GM19468 (cell line): Measurements from ENCODE around the gene DEAF1.
"Not testable (repeated sequence)": the region's sequence is repeated elsewhere in the genome, so short reads cannot be mapped to it uniquely, and the experiment has no call there.

Source experiments
- ATAC-seq: cut with Tn5 transposase; IDR thresholded peaks from one replicate; pipeline ENCODE4 v1.9.1; 2021; ENCODE audit warnings: mild to moderate bottlenecking, moderate library complexity, moderate number of reproducible peaks; ENCODE audit not compliant: unreplicated experiment; ENCODE audit errors: extremely low read depth

DEAF1 gene

GRCh38 chr11:702462-703461 is 7.7 kb upstream of the DEAF1 start:
- no peak for ATAC-seq

- ATAC-seq: no peak
Measured at GRCh38 chr11:701741-702461, 6.9 kb upstream of the DEAF1 start.

- no peak for ATAC-seq
Measured at GRCh38 chr11:699753-700152, 4.7 kb upstream of the DEAF1 start.

GRCh38 chr11:699116-699508 is 4.1 kb upstream of the DEAF1 start:
- ATAC-seq: no peak

GRCh38 chr11:698493-699115 is 3.6 kb upstream of the DEAF1 start:
- ATAC-seq: no peak

GRCh38 chr11:697811-698311 is 2.8 kb upstream of the DEAF1 start:
- ATAC-seq: no peak

GRCh38 chr11:696955-697491 is 2.0 kb upstream of the DEAF1 start:
- ATAC-seq: no peak

GRCh38 chr11:695538-696248 is 671 bp upstream of the DEAF1 start, which contains the start of gene TMEM80:
Gene TMEM80 (plus strand): TSS chr11:695816. CDS start chr11:695828, 12 bp downstream.
- ATAC-seq: peak; percentile 40

- ATAC-seq: no peak
Measured at GRCh38 chr11:695288-695537, 191 bp upstream of the DEAF1 start.

GRCh38 chr11:693887-694562 is 997 bp downstream of the DEAF1 start:
- ATAC-seq: no peak

GRCh38 chr11:693415-693831 is 1.6 kb downstream of the DEAF1 start:
- no peak for ATAC-seq

GRCh38 chr11:692824-693414 is 2.1 kb downstream of the DEAF1 start:
- no peak for ATAC-seq

- no peak for ATAC-seq
Measured at GRCh38 chr11:691710-692590, 3.1 kb downstream of the DEAF1 start.

- ATAC-seq: no peak
Measured at GRCh38 chr11:690738-691633, 4.0 kb downstream of the DEAF1 start.

GRCh38 chr11:690244-690643 is 4.8 kb downstream of the DEAF1 start:
- ATAC-seq: not testable (repeated sequence)

- no peak for ATAC-seq
Measured at GRCh38 chr11:689625-690024, 5.4 kb downstream of the DEAF1 start.

GRCh38 chr11:688681-689080 is 6.3 kb downstream of the DEAF1 start:
- no peak for ATAC-seq
